Keratinocyte (primary cell): ENCODE results near the gene TMTC4. TPM values are rescaled to one million over a fixed set of nuclear protein-coding genes. Genes with fewer than 3 reads are reported as not detected.
A peak's percentile ranks its signal among the peaks of the same experiment; 100 is the strongest.

Experiments used
- DNase-seq: peaks from one replicate; pipeline ENCODE4 v3.0.0-alpha.2; 2011; ENCODE audit warnings: low read depth, missing footprints, low spot score
- FAIRE-seq: peaks from 2 replicates; lab custom pipeline; 2011; peaks lifted over from hg19 to GRCh38; lab: Jason Lieb, UNC
- H2AFZ ChIP-seq: 2 replicates; pipeline ENCODE4 v1.6.0; 2012; ENCODE audit warnings: low read length, control low read depth, inconsistent platforms; ENCODE audit not compliant: control insufficient read depth
- H3K27ac ChIP-seq: 2 replicates; pipeline ENCODE4 v1.5.1; 2011; ENCODE audit warnings: low read length; ENCODE audit not compliant: control insufficient read depth, insufficient read depth
- H3K27me3 ChIP-seq: 3 replicates; pipeline ENCODE4 v1.6.0; 2011; ENCODE audit warnings: low read length; ENCODE audit not compliant: control insufficient read depth, insufficient read depth; ENCODE audit errors: extremely low read depth
- H3K36me3 ChIP-seq, 2 experiments: 2 replicates in 1 of 2; 3 replicates in 1 of 2; pipeline ENCODE4 v1.5.1; 2011; ENCODE audit warnings: low read length in 2 of 2, mild to moderate bottlenecking in 1 of 2; ENCODE audit not compliant: control insufficient read depth in 2 of 2, insufficient read depth in 2 of 2; ENCODE audit errors: extremely low read depth in 1 of 2
- H3K4me1 ChIP-seq: 3 replicates; pipeline ENCODE4 v1.5.1; 2011; ENCODE audit warnings: low read length; ENCODE audit not compliant: control insufficient read depth, insufficient read depth; ENCODE audit errors: extremely low read depth
- H3K4me2 ChIP-seq: 3 replicates; pipeline ENCODE4 v1.6.0; 2011; ENCODE audit warnings: low read depth, low read length; ENCODE audit not compliant: control insufficient read depth, insufficient read depth; ENCODE audit errors: extremely low read depth
- H3K4me3 ChIP-seq, 3 experiments: fragments of 200-600 bp in 1 of 3; sonication (generic) in 1 of 3; 2 replicates in 2 of 3; 3 replicates in 1 of 3; pipeline ENCODE4 v1.5.1; 2011 to 2016; ENCODE audit warnings: low read length in 3 of 3, mild to moderate bottlenecking in 3 of 3, control low read depth in 2 of 3, inconsistent platforms in 1 of 3, low read depth in 1 of 3, mixed read lengths in 1 of 3, mixed run types in 1 of 3, moderate library complexity in 1 of 3; ENCODE audit not compliant: control insufficient read depth in 2 of 3, insufficient read depth in 2 of 3; ENCODE audit errors: extremely low read depth in 1 of 3
- H3K79me2 ChIP-seq: 2 replicates; pipeline ENCODE4 v1.6.0; 2012; ENCODE audit warnings: low read length; ENCODE audit not compliant: control insufficient read depth, insufficient read depth
- H3K9ac ChIP-seq: 3 replicates; pipeline ENCODE4 v1.6.0; 2011; ENCODE audit warnings: low read length; ENCODE audit not compliant: control insufficient read depth, insufficient read depth; ENCODE audit errors: extremely low read depth
- H3K9me1 ChIP-seq: 3 replicates; pipeline ENCODE4 v1.6.0; 2011; ENCODE audit warnings: low read length; ENCODE audit not compliant: control insufficient read depth, insufficient read depth; ENCODE audit errors: extremely low read depth
- H3K9me3 ChIP-seq: 2 replicates; pipeline ENCODE4 v1.5.1; 2012; ENCODE audit warnings: low read depth, low read length; ENCODE audit not compliant: control insufficient read depth
- H4K20me1 ChIP-seq: 3 replicates; pipeline ENCODE4 v1.6.0; 2011; ENCODE audit warnings: low read length; ENCODE audit not compliant: control insufficient read depth, insufficient read depth; ENCODE audit errors: extremely low read depth
- EZH2 ChIP-seq: IDR thresholded peaks from one replicate; pipeline ENCODE4 v1.6.1; 2012; ENCODE audit warnings: inconsistent platforms, mild to moderate bottlenecking, low read length, moderate library complexity
- dilution Hi-C: fragments of 300-500 bp; cut with MboI; formaldehyde crosslinking; loops from one replicate; pipeline ENCODE4 v1.7.0; 2020; ENCODE audit warnings: low sequenced_read_pairs; ENCODE audit not compliant: extremely low pct_ligation_motif_present
- polyA plus RNA-seq, 5 experiments: library from polyadenylated mRNA; depleted of rRNA in 3 of 5; stranded (reverse) in 3 of 5; stranded (forward) in 1 of 5; unstranded in 1 of 5; fragments of >200 nt; gene quantifications; 1 replicate in 1 of 5; 2 replicates in 3 of 5; 3 replicates in 1 of 5; pipeline versions ENCODE4 v1.2.1 to v1.2.3, GENCODE V29; 2011 to 2012; ENCODE audit warnings: missing spikeins in 2 of 5, low read depth in 1 of 5, low replicate concordance in 1 of 5
- TF ChIP-seq, protein P1 (sequence below), 3 experiments: IDR thresholded peaks in 1 of 3; conservative IDR thresholded peaks in 1 of 3; optimal IDR thresholded peaks in 1 of 3; 2 replicates in 2 of 3; 3 replicates in 1 of 3; pipeline versions ENCODE3 to v1.5.1; 2011; ENCODE audit warnings: low read length in 3 of 3, mild to moderate bottlenecking in 3 of 3, moderate library complexity in 2 of 3, control low read depth in 1 of 3, inconsistent platforms in 1 of 3; ENCODE audit not compliant: insufficient read depth in 2 of 3; ENCODE audit errors: extremely low read depth in 1 of 3

TMTC4 gene
- polyA plus RNA-seq, 1 donor (not counting 4 experiments of a cell fraction or from before 2014, with no cell fraction given): 6.5 TPM

DNA sequence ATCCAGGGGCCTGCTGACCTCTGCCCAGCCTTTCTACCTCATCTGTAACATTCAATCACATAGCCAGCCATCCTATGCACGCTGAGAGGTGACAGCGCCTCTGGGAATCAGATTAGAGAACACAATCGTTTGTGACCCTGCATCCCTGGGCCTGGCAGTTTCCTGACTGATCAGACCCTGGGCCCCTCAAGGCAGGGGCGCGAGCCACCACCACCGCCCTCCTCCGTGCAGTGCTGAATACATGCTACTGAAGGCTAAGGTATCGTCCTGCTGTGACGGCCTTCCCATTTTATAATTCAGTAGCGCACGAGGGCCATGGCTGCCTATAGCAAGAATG lies 1.3 kb downstream of the TMTC4 start:
- H2AFZ ChIP-seq: no peak overlapping the region
- TF ChIP-seq EZH2: no peak
- TF ChIP-seq, protein P1, sequence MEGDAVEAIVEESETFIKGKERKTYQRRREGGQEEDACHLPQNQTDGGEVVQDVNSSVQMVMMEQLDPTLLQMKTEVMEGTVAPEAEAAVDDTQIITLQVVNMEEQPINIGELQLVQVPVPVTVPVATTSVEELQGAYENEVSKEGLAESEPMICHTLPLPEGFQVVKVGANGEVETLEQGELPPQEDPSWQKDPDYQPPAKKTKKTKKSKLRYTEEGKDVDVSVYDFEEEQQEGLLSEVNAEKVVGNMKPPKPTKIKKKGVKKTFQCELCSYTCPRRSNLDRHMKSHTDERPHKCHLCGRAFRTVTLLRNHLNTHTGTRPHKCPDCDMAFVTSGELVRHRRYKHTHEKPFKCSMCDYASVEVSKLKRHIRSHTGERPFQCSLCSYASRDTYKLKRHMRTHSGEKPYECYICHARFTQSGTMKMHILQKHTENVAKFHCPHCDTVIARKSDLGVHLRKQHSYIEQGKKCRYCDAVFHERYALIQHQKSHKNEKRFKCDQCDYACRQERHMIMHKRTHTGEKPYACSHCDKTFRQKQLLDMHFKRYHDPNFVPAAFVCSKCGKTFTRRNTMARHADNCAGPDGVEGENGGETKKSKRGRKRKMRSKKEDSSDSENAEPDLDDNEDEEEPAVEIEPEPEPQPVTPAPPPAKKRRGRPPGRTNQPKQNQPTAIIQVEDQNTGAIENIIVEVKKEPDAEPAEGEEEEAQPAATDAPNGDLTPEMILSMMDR (optimal IDR thresholded peaks at IDR 0.05 in 1 of 3, IDR thresholded peaks at IDR 0.05 in 1 of 3, conservative IDR thresholded peaks at IDR 0.05 in 1 of 3; ENCODE audit: extremely low read depth in 1 of 3, insufficient read depth in 2 of 3, low read length in 3 of 3): no peak

DNA sequence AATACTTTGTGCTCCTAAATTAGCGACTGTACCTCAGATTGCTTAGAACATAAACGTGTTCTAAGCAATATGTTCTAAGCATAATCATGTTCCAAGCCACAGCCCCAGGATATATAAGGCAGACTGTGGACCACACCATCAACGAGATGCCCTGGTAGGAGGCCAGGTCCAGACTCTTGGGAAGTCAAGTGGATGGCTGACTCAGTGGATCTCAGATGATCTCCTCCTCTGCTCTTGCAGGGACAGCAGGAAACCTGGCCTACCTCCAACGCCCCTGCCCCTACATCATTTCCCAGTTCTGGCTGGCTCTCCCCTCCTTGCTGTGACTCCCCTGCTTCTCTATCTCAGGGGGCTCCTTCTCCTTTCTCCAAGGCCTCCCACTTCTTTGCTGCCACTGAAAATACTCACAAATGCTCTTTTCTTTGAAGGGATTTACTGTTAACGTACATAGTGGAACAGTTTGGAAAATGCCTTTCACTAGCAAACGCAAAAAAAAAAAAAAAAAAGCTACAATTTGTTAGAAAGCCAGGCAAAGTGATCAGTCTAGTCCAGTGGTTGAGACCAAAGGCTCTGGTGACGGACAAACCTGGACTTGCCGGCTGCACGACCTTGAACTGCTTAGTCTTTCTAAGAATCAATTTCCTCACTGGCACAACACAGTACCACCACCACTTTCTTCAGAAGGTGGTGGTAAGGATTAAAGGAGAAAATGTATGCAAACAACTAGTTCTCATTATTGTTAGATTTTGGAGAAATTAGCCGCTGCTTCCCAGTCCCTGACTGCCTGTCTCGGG lies 3.0 kb downstream of the TMTC4 start:
- Histone ChIP-seq H3K4me1 (peaks cover 6% of the 10 kb centered on the region), H3K36me3 (peaks cover 0 to 1% of the 10 kb centered on the region in 2 experiments), H3K27me3 (peaks cover 4% of the 10 kb centered on the region), H3K4me2 (no peak overlapping the region), H3K9me3 (no peaks in the 10 kb centered on the region), H3K9me1 (no peaks in the 10 kb centered on the region), H3K4me3 (no peak overlapping the region), H3K27ac (no peak overlapping the region), H4K20me1 (no peaks in the 10 kb centered on the region), H2AFZ (no peak overlapping the region), H3K9ac (no peak overlapping the region), H3K79me2 (peaks cover 6% of the 10 kb centered on the region)
- FAIRE-seq: no peak
- DNase-seq: no peak
- TF ChIP-seq, protein P1 (optimal IDR thresholded peaks at IDR 0.05 in 1 of 3, IDR thresholded peaks at IDR 0.05 in 1 of 3, conservative IDR thresholded peaks at IDR 0.05 in 1 of 3; ENCODE audit: extremely low read depth in 1 of 3, insufficient read depth in 2 of 3, low read length in 3 of 3): no peak
- TF ChIP-seq EZH2: no peak
- dilution Hi-C loops: no loop called here

More for the DNA sequence above, 1.3 kb downstream of the TMTC4 start:
- DNase-seq (no peak), FAIRE-seq (no peak)
- H3K4me1 ChIP-seq: peaks cover 6% of the 10 kb centered on the region
- peaks cover 6% of the 10 kb centered on the region for H3K79me2 ChIP-seq
- H3K9ac ChIP-seq: peak overlapping the region; percentile 65
- peaks cover 4% of the 10 kb centered on the region for H3K27me3 ChIP-seq
- H3K27ac ChIP-seq: no peak overlapping the region
- no peaks in the 10 kb centered on the region for H3K9me3 ChIP-seq
- dilution Hi-C loops: no loop called here
- H3K9me1 ChIP-seq: no peaks in the 10 kb centered on the region
- no peaks in the 10 kb centered on the region for H4K20me1 ChIP-seq
- H3K4me2 ChIP-seq: peak overlapping the region; percentile 84
- peak overlapping the region; percentile 67 to 71 (median 68) for H3K4me3 ChIP-seq
- no peaks in the 10 kb centered on the region for H3K36me3 ChIP-seq
